Measurements from ENCODE around the gene MYH10.

Gene MYH10

DNA sequence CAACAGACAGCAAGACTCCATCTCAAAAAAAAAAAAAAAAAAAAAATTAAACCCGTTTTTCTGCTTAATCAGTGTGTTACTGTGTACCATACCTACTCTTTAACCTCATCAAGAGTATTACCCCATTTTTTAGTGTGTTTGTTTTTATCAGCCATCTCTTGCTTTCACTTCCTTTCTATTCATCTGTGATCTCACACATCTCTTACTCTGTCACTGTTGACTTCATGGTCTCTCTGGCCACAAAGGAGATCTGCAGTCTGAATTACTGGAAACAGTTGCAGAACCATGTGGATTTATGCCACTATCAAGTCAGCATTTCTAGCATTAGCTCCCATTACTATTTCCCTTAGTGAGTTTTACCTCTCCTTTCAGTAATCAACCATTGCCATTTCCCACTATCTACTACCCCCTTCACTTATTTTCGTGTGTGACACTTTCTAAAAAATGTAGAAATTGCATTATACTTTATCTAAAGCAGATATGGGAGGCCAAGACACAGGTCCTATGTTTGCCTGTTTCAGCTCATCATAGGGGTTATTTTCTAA lies 174.8 kb downstream of the MYH10 start:
- no peak for TF ChIP-seq CTCF (IDR thresholded peaks at IDR 0.05; ENCODE audit: low read depth, low read length)

GRCh38 chr17:8453326-8453725 lies 177.2 kb downstream of the MYH10 start:
- TF ChIP-seq CTCF (IDR thresholded peaks at IDR 0.05; ENCODE audit: low read depth, low read length) = no peak

More for the DNA sequence above, 174.8 kb downstream of the MYH10 start:
- no peak overlapping the region for H3K4me3 ChIP-seq (ENCODE audit: low read depth, low read length)

DNA sequence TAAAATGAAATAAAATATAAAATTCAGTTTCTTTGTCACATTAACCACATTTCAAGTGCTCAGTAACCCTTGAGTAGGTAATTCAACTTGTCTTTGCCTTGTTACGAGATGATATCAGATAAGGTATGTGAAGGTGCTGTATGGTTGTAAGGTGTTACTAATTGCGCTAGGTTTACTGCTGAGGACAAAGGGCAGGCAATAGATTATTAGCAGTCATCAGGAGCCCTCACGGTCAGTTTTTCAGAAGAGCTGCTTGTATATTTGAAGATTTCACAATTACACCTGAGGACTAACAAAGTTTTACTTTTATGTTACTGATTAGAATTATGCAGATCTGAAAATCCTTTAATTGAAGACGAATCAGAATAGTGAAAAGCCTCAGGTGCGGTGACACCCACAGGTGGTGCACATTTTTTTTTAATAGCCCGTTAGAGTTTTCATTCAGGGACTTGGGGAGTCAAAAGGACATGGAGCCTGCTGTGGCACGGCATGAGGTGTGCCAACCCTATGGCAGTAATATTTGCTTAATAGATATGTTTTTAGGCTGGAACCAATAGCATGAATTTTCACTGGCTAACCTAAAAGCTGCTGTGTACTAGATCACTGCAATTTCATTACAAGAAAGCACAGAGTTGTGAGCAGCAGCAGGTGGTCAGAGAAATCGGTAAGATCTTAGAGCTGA lies 178.5 kb downstream of the MYH10 start:
- TF ChIP-seq CTCF (IDR thresholded peaks at IDR 0.05; ENCODE audit: low read depth, low read length) = no peak
- H3K4me3 ChIP-seq (ENCODE audit: low read depth, low read length) = no peak overlapping the region

More at GRCh38 chr17:8453326-8453725, 177.2 kb downstream of the MYH10 start:
- no peak overlapping the region for H3K4me3 ChIP-seq (ENCODE audit: low read depth, low read length)

GRCh38 chr17:8448310-8448709 lies 182.2 kb downstream of the MYH10 start:
- H3K4me3 ChIP-seq (ENCODE audit: low read depth, low read length) = no peak overlapping the region
- no peak for TF ChIP-seq CTCF (IDR thresholded peaks at IDR 0.05; ENCODE audit: low read depth, low read length)

DNA sequence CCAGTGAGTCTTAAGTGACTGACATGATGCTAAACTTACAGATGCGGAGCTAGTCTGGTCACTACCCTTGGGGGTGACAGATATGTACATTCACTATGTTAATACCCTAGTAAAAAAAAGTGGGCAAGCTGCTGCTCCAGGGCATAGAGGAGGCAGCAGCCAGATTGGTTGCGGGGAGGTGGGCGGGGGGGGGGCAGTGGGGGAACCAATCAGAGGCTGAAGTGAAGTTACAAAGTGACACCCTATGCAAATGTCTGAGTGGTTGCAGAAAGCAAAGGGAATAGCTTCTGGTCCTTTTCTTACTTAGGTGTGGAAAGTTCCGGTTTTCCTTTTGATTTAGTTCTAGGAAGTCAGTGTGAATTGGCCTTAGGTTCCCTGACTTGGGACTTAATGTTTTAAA lies 182.7 kb downstream of the MYH10 start:
- no peak for TF ChIP-seq CTCF (IDR thresholded peaks at IDR 0.05; ENCODE audit: low read depth, low read length)
- no peak overlapping the region for H3K4me3 ChIP-seq (ENCODE audit: low read depth, low read length)

GRCh38 chr17:8445536-8445935 lies 185.0 kb downstream of the MYH10 start:
- TF ChIP-seq CTCF (IDR thresholded peaks at IDR 0.05; ENCODE audit: low read depth, low read length) = no peak
- no peak overlapping the region for H3K4me3 ChIP-seq (ENCODE audit: low read depth, low read length)

- no peak overlapping the region for H3K4me3 ChIP-seq (ENCODE audit: low read depth, low read length)
- no peak for TF ChIP-seq CTCF (IDR thresholded peaks at IDR 0.05; ENCODE audit: low read depth, low read length)
Measured at GRCh38 chr17:8444494-8444893, 186.0 kb downstream of the MYH10 start.
